Ovary (tissue), 9 donors: ENCODE results near the gene LAMC3. TPM values are rescaled to one million over a fixed set of nuclear protein-coding genes. Genes with fewer than 3 reads are reported as not detected.

Source experiments
- DNase-seq, 5 donors: peaks; one replicate each; pipeline ENCODE4 v3.0.0-alpha.2; 2019 to 2020
- H3K27ac ChIP-seq, 2 donors: fragments of 200-600 bp; one replicate each; pipeline versions ENCODE4 v1.5.1 to v1.8.0; 2019 to 2022
- H3K27me3 ChIP-seq: fragments of 200-600 bp; one replicate; pipeline ENCODE4 v1.8.0; 2022
- H3K36me3 ChIP-seq: fragments of 200-600 bp; sonication (generic); one replicate; pipeline ENCODE4 v1.5.1; 2019
- H3K4me1 ChIP-seq: one replicate; pipeline ENCODE4 v1.8.1; 2013; ENCODE audit warnings: mild to moderate bottlenecking, moderate library complexity; ENCODE audit not compliant: insufficient read depth
- H3K4me3 ChIP-seq: fragments of 200-600 bp; sonication (generic); one replicate; pipeline ENCODE4 v1.5.1; 2017
- H3K9me3 ChIP-seq, 2 donors: fragments of 200-600 bp in 1 of 2; sonication (generic) in 1 of 2; one replicate each; pipeline versions ENCODE4 v1.5.1 to v1.8.1; 2013 to 2019; ENCODE audit warnings: mild to moderate bottlenecking in 1 of 2, moderate library complexity in 1 of 2
- CTCF ChIP-seq, 3 donors: fragments of 450-650 bp in 2 of 3; fragments of 200-600 bp in 1 of 3; IDR thresholded peaks; one replicate each; pipeline versions ENCODE4 v1.5.1 to v1.8.0; 2016 to 2022; ENCODE audit warnings: antibody characterized with exemption in 3 of 3, mild to moderate bottlenecking in 1 of 3
- EP300 ChIP-seq: sonication (generic); formaldehyde crosslinking; IDR thresholded peaks from one replicate; pipeline ENCODE4 v1.6.1; 2017; ENCODE audit warnings: antibody characterized with exemption
- POLR2A ChIP-seq: fragments of 450-650 bp; IDR thresholded peaks from one replicate; pipeline ENCODE4 v1.6.1; 2017; ENCODE audit warnings: antibody characterized with exemption, mild to moderate bottlenecking, moderate library complexity
- WGBS, 3 donors: extraction: QIAGEN DNeasy Blood & Tissue Kit in 1 of 3; methylation state at CpG; one replicate each; pipeline versions ENCODE4 v1.1.5 to v1.1.7; 2013 to 2017; 5-methylcytosine and 5-hydroxymethylcytosine counted together
- intact Hi-C, 4 donors: fragments of 100-400 bp; cut with DNase I; formaldehyde crosslinking; loops; one replicate each; pipeline versions ENCODE4 v1.11.0 to v1.15.1; 2022 to 2023
- polyA plus RNA-seq, 2 donors: library from polyadenylated mRNA; stranded (reverse); fragments of 200-250 nt in 1 of 2; fragments of 350-450 nt in 1 of 2; fragmentation: Illumina TruSeq in 1 of 2; extraction: RNeasy Lipid Tissue Mini Kit (QIAGEN cat#74804) in 1 of 2; gene quantifications; one replicate each; pipeline ENCODE4 v1.2.3, GENCODE V29; 2013 to 2014
- total RNA-seq, 7 donors: library from RNA; depleted of rRNA in 2 of 7; stranded (reverse); fragments of >200 nt in 2 of 7; fragmentation: NEBNext Ultra II Directional in 3 of 7; extraction: Animal tissue kit (Norgen Biotek cat#: 25700) in 3 of 7; gene quantifications; one replicate each; pipeline versions ENCODE4 v1.1.0 to v1.2.4, GENCODE V29; 2016 to 2023
- donor health status: DM: no; HTN: no; CAD: no; lungs with moderate emphysema.
- donor health status: DM: no; HTN: no; CAD: no.
- donor health status: Bipolar disorder and iron deficiency.
- donor health status: DM: yes; HTN: yes; CAD: no.
- donor health status: DM: no; HTN: no; CAD: no.
- donor health status: DM: yes; HTN: yes; CAD: no.

Gene LAMC3
- total and polyA plus RNA-seq, 9 donors = 0.48 to 5.7 (median 1.8) TPM

- Histone ChIP-seq H3K27me3 (no peaks in the 10 kb centered on the region), H3K9me3 (no peaks in the 10 kb centered on the region), H3K4me3 (no peak overlapping the region), H3K36me3 (no peaks in the 10 kb centered on the region), H3K27ac (no peak overlapping the region), H3K4me1 (no peaks in the 10 kb centered on the region)
- no peak for TF ChIP-seq POLR2A
- TF ChIP-seq CTCF (IDR thresholded peaks at IDR 0.05) = no peak
- no peak for TF ChIP-seq EP300
- WGBS, 3 donors = 76 to 87% (median 80%) methylated on average over 11 of the region's 11 CpGs
- no peak for DNase-seq
- intact Hi-C loops = no loop called here
These were observed 25.0 kb upstream of the LAMC3 start for GRCh38 chr9:130983970-130984369.

GRCh38 chr9:130984521-130984920 is 24.5 kb upstream of the LAMC3 start:
- H3K9me3 ChIP-seq = no peaks in the 10 kb centered on the region
- TF ChIP-seq EP300 (no peak), CTCF (IDR thresholded peaks at IDR 0.05) (no peak), POLR2A (no peak)
- H3K4me1 ChIP-seq = no peaks in the 10 kb centered on the region
- H3K27me3 ChIP-seq = no peaks in the 10 kb centered on the region
- 79 to 81% (median 80%) methylated on average over 8 of the region's 8 CpGs for WGBS, 3 donors
- no peak for DNase-seq
- intact Hi-C loops = no loop called here
- H3K4me3 ChIP-seq = no peak overlapping the region
- H3K27ac ChIP-seq = no peak overlapping the region
- H3K36me3 ChIP-seq = no peaks in the 10 kb centered on the region

- intact Hi-C loops = no loop called here
- no peak overlapping the region for H3K4me3 ChIP-seq
- H3K9me3 ChIP-seq = no peaks in the 10 kb centered on the region
- no peak overlapping the region for H3K27ac ChIP-seq
- no peak for TF ChIP-seq EP300
- no peak for TF ChIP-seq CTCF (IDR thresholded peaks at IDR 0.05)
- TF ChIP-seq POLR2A = no peak
- no peak for DNase-seq
- WGBS, 3 donors = 51 to 63% (median 62%) methylated on average over 6 of the region's 6 CpGs
- no peaks in the 10 kb centered on the region for H3K4me1 ChIP-seq
- H3K27me3 ChIP-seq = no peaks in the 10 kb centered on the region
- no peaks in the 10 kb centered on the region for H3K36me3 ChIP-seq
These were observed 23.9 kb upstream of the LAMC3 start for GRCh38 chr9:130985029-130985428.

GRCh38 chr9:130985606-130986162 is 23.3 kb upstream of the LAMC3 start:
- no peaks in the 10 kb centered on the region for H3K27me3 ChIP-seq
- intact Hi-C loops = no loop called here
- no peaks in the 10 kb centered on the region for H3K9me3 ChIP-seq
- no peaks in the 10 kb centered on the region for H3K36me3 ChIP-seq
- no peak overlapping the region for H3K4me3 ChIP-seq
- WGBS, 3 donors = 77 to 89% (median 82%) methylated on average over 5 of the region's 5 CpGs
- no peak for DNase-seq
- TF ChIP-seq CTCF (IDR thresholded peaks at IDR 0.05) (no peak), POLR2A (no peak), EP300 (no peak)
- H3K4me1 ChIP-seq = no peaks in the 10 kb centered on the region
- H3K27ac ChIP-seq = no peak overlapping the region
